GM21737 (cell line): ENCODE measurements around the gene ZDHHC20.

Source experiments
- ATAC-seq: cut with Tn5 transposase; IDR thresholded peaks from one replicate; pipeline ENCODE4 v1.9.1; 2021; ENCODE audit warnings: mild to moderate bottlenecking, moderate library complexity; ENCODE audit not compliant: unreplicated experiment

The ZDHHC20 gene

DNA sequence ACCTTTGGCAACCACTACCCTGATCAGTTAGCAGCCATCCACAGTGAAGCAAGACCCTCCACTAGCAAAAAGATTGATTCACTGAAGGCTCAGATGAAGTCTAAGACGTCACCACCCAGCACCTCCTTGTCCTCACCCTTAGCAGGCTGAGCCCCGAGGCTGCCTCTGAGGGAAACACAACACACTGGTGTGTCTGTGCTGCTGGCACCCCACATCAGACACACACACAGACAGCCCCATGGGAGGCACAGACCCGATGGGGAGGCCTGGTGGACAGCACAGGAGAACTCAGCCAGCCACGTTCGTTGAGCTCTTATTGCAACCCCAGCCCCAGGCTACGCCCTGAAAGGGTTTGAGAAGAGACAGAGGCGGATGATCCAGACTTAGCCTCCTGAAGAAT, 94.7 kb downstream of the ZDHHC20 start:
- ATAC-seq: no peak

DNA sequence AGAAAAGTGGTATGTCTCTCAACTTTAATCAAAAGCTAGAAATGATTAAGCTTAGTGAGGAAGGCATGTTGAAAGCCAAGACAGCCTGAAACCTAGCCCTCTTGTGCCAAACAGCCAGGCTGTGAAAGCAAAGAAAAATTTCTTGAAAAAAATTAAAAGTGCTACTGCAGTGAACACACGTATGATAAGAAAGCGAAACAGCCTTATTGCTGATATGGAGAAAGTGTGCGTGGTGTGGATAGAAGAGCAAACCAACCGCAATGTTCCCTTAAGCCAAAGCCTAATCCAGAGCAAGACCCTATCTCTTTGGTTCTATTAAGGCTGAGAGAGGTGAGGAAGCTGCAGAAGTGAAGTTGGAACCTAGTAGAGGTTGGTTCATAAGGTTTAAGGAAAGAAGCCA, 96.4 kb downstream of the ZDHHC20 start:
- ATAC-seq: no peak

DNA sequence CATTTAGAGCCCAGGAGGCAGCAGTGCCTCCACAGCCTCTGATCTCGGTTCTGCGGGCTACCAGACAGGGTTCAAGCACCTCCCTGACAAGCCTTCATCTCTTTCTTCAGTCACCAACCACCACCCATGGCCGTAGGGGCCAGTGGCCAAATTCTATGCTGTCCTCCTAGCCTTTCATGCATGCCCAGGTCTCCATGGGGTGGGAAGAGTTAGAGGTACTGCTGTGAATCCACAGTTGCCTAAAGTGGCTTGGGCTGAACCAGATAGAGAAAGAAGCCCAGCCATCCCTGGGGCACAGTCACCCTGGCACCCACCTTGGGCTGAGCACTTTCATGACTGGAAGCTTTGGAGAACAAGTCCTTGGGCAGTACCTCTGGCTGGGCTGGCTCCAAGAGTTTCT, 97.4 kb downstream of the ZDHHC20 start:
- no peak for ATAC-seq

DNA sequence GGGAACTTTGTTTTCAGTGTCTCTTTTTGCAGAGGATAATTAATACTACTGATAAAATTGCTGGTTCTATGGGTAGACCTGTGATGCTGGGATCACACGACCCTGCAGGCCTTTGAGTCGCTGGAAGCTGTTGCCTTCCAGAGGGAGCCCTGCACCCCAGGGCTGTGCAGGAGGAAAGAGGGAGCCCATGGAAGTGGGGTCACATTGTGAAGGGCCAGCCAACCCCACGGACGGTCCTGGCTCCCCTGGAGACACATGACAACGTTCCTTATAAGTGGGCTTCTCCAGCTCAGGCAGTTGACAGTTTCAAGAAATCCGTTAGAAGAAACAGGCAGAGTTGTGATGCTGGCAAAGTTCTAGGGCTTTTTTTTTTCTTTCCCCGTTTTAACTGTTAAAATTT, 98.0 kb downstream of the ZDHHC20 start:
- no peak for ATAC-seq

DNA sequence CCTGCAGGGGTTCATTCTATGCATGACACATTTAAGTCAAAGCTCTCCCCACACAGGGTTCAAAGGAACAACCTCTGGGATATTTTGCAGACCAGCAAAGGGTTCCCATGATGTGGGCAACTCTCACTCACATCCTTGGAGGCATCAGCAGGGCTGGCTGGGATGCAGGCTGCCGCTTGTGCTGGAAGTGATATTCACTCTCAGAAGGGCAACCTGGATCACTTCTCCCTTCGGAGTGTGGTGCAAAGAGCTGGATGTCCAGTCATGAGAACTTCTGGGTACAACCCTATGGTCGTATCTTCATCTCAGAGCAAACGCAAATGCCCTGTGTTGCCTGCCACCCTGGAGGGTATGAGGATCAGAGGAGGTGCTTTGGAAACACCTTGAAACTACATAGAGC, 98.6 kb downstream of the ZDHHC20 start:
- ATAC-seq: no peak

DNA sequence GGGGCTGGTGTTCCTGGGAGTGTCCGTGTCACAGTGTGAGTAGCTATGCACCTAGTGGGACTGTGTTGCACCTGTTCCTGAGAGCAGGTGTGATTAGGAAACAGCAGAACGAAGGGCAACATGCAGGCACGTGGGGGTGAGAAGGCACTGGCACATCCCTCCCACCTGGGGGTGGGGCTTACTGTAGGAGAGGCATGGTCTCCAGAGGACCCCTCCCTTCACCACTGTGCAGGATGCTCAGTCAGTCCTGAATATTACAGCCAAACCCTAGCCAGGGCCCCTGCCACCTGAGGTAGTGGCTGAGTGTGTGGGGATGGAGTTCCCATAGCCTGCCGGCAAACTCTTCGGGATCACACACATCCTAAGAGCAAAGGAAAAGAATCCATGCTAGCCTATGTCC, 99.2 kb downstream of the ZDHHC20 start:
- ATAC-seq: no peak

DNA sequence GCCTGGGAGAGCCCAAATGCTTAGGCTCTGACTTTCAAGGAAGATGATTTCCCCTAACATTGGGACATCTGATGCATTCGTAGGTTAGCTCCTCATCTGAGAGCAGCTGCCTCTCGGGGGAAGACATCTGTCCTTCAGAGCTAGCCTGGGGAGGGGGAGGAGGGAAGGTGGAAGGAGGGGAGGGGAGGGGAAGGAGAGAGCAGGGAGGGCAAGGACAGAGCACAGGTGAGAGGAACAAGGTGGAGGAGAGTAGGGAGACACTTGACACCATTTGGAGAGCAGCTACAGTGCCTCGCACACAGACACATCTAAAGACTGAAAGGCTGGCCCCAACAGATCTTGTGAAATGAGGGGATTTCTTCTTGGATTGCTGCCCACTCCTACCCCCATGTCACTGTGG, 103.8 kb downstream of the ZDHHC20 start:
- ATAC-seq: no peak

DNA sequence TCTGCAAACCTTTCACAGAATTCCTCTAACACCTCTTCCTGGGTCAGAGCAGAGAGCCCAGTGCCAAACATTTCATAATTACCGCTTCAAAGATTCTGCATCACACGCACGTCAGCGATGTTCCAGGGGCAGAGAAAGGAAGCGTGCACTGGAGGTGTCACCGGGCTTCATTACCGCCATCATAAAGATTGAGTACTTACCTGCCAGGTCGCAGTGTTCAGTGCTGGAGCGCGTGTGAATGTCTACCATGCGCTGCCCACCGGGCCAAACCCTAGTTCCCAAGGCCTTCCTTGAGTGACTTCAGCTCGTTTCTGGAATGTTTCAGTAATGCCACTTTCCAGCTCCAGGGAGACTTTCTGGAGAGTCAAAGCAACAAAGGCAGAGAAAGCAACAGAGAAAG, 104.4 kb downstream of the ZDHHC20 start:
- no peak for ATAC-seq

DNA sequence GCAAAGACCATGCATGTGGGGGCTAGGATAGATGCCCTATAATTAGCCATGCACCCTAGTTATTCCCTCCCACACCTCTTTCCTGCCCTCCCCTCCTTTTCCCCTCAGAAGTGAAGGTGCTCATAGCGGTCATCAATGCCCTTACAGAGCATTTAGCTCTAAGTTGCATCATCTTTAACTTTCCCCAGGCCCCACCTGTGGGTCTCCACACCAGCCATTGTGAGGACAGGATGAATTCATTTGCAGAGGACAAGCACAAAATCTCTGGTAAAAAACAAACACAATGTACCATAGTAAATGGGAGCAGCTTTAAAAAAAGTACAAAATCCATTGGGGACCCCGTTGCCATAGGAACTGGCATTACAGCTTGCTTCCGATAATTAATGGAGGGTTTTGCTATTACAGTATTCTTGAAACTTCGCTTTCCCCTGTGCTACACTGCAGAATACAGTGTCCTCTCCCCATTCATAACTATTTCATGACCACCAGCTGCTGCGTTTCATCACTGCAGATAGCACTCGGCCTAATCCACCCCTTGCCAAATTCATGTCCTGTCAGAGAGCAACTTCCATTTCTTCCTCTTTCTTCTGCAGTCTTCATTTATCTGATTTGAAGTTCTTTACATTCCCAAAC, 110.5 kb downstream of the ZDHHC20 start:
- no peak for ATAC-seq

DNA sequence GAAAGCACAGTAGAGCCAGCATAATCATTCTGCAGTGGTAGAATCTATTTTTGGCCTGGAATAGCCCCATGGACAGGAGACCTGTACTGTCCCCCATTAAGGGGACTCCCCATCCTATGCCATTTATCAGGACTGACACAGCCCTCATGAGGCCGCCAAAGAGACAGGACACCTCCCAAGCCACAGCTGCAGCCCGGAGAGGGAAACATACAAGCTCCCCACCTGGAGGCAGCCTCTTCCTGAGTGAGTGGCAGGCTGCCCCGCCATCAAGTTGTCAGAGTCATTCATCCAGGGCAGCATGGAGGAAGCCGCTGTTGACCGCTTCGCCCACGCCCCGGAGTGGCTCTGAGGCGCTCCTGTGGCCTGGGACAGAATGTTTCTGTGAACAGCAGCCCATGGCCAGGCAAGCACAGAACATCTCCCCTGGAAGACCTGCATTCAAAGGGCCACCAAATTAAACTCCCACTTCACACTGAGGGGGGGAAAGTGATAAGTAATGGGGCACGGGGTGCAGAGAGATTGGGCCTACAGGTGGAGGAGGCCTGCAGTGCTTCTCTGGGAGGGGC, 111.3 kb downstream of the ZDHHC20 start:
- no peak for ATAC-seq

DNA sequence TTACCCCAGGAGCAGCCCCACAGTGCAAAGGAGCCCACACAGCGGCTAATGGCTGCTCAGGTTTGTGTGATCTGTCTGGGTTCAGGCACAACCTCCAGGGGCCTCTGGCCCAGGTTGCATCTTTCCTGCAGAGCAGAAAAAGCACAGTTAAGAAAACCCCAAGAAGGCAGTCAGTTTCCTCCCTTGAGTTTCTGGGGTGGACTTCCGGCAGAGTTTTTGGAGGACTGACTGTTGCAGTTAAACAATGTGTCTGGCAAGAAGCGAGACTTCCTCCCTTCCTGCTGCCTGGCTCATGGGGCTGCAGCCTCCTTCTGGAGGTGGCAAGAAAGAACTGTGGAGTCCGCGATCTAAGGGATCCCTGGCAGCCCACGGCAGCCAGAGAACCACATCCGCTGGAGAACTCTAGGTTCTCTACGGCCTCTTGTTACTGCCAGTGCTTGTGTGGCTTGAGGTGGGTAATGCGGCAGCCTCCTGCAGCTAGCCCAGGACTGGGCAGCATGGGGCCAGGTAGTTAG, 114.4 kb downstream of the ZDHHC20 start:
- peak; percentile 52 for ATAC-seq

DNA sequence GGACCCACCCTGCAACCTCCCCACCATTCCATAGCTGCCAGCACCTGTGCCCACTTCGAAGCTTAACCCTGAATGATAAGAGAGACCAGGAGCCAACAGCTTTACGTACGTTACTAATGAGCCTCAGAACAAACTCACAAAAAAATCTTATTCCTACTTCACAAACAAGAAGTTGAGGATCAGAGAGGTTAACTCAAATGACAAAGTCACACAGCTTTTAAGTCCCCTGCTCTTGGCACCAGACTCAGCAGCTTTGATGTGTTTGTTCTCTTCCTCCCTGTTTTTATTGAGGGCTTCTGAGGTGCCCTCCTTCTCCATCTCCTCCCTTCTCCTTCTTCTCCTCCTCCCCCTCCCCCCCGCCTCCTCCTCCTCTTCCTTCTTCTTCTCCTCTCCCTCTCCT, 115.4 kb downstream of the ZDHHC20 start:
- no peak for ATAC-seq

DNA sequence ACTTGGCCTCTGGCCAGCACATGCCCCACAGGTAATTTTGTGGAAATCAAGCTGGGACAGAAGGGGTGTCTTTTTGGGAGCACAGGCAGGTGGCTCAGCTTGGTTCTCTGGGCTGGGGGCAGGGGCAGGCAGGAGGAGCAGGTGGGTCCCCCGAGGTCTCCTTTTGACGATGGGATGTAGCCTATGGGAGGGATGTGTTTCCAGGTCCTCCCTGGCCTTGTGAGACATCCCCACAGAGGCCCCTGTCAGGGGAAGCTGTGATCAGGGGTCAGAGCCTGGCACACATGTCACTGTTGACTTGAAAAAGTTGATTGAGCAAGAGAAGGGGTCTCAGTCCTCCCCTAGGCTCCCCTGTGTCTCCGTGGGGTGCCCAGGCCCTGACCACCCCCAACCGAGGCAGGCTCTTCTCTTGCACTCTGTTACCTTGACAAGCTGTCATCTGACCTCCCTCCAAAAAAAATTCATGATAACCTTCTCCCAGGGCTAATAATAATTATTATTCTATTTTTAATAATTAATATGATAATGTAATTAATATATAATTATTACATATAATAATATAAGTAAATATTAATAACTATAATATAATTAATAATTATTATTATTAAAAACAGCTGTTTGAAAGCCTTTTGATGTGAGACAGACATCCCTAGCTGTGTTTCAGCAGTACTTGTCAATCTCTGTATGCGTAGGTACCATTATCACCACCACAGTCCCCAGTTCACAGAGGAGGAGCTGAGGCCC, 116.2 kb downstream of the ZDHHC20 start:
- no peak for ATAC-seq

DNA sequence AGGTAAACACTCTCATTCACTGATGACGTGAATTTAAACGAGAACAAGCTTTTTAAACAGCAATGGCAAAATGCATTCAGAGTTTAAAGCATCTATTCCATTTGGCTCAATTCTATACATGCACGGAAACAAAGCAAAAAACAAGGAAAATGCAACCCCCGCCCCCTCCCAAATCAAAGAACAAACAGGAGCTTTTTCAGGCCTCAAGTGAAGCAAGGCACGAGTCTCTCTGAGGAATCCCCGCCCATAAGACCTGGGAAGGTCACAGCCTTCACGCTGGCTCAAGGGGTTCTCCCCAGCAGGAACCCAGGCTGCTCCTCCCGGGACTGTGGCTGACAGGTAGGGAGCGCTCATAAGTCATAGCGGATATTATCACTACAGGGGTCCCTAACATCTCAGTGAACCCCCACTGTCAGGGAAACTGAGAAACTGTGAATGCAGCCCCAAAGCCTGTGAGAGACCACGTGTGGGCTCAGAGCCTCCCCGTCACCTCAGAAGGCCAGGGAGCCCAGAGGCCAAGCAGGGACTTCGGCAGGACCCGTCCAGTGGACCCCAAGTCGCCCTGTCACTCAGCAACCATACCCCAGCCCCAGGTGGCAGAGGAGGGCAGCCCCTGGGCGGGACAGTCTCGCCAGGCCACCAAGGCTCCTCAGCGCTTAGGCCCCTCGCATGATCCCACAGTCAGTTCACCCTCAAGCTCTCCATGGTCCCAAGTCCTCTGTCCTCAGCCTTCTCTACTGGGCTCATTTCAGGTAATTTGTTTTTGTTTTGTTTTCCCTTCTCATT, 117.3 kb downstream of the ZDHHC20 start:
- no peak for ATAC-seq

DNA sequence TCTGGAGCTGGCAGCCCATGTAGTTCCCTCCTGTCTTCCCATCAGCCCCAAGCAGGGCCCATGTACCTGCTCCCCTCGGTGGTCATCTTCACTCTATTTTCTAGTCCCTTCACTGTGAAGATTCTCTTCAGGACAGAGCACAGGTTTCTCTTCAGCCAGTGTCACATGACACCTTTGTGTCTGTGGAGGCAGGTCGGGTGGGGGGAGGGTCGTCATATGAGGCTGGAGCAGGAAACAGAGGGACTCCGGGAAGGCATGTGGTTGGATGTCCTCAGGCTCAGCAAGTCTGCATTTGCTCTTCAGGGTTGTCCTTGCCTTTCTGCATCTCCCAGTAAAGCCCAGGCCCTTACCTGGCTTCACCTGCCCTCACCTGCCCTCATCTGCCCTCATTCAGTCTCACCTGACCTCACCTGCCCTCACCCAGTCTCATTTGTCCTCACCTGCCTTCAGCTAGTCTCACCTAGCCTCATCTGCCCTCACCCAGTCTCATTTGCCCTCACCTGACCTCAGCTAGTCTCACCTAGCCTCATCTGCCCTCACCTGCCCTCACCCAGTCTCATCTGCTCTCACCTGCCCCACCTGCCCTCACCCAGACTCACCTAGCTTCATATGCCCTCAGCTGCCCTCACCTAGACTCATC, 120.3 kb downstream of the ZDHHC20 start:
- ATAC-seq: no peak

DNA sequence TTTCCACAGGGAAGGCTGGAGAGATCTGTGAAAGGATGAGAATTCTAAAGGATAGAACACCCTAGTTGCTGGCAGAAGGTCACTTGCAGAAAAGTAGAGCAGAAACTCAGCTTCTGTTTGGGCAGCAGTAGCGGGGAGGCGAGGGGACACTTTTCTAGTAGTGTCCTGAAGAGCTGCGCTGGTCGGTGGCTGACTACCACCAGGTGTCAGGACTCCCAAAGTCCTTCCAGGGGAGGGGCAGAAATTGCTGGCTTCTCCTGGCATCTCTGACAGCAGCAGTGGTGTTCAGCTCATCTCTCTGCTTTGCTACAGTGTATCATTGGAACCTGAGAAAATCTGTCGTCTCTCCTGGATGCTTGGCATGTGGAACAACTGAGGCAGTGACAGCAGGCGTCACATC, 120.9 kb downstream of the ZDHHC20 start:
- no peak for ATAC-seq

DNA sequence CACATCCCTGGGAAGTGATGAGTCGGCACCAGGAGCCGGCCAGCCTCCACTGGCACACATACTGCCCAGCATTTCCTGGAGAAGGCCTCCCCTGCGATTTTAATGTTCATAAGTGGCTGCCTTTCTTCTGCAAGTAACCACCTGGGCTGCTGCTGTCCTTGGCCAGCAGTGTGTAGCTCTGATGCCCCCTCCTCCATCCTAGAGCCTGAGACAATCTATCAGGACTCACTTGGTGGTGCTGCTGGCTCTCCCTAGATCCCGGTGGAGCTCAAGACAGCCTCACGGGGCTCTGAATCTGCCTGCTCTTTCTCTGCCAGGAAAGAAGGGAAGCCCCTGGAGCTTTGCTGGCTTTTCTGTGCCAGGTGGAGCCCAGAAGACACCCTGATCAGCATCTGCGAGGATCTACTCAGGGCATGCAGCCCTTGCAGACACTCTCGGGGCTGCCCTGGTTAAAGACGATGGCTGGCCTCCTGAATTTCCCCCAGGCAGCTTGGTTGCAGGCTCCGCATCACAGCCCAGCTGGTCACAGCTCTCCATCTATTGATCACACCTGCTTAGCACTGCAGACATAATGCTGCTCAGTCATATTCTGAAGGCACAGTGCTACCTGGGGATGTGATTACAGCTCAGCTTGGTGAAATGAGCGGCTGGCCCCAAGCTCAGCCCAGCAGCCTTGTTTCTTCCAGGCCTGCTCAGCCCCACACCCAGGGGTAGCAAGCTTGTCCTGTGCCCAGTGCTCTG, 122.3 kb downstream of the ZDHHC20 start:
- ATAC-seq: no peak

DNA sequence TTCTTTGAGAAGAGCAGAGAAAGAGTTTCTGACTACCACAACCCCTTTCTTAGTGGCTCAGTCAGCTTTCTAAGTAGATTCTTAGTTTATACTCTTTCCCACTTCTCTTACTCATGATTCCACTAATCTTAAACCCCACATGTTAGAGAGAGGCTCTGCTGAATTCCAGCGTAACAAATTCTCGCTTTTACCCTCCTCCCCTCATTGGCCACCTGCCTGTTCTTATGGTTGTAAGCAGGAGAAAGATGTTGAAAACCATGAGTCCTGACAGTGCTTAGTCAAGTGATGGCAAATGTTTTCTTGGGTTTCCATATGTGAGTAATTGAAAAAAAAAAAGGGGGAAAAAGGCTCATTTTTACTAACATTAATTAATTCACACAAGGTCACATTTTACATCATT, 125.9 kb downstream of the ZDHHC20 start:
- no peak for ATAC-seq

DNA sequence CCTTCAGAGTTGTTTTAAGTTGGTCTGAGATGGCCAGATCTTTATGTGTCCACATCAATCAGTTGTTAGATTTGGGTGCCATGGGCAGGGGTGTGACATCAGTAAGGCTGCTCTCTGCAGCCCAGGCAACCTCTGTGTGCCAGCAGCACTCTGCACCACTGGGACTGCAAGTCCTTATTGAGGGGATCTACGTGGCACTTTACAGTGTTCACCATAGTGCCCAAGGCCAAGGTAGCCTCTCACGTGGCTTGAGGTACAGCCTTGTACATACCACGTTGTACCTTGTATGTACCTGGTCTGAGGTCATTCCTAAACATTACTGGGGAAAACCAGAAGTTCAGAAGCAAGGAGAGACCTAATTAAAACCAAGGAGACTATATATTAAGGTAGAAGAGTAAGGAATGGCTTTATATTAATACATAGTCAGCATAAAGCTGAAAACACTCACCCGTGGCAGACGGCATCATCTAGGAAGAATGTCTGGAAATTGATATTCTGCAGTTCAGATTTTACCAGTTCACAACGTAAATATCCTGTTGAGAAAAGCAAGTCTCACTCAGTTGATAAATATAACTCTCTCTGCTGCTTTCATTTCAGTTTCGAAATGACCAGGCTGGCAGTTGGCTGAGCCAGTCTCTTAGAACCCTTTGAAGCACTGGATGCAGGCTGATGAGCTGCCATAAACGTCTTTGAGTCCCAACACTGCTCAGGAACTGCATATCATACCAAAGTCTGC, 128.8 kb downstream of the ZDHHC20 start:
- peak; percentile 56 for ATAC-seq
